CD4-positive, CD25-positive, alpha-beta regulatory T cell (primary cell): ENCODE results near the gene CERS2. TPM values are rescaled to one million over a fixed set of nuclear protein-coding genes. Genes with fewer than 3 reads are reported as not detected.
A peak's percentile ranks its signal among the peaks of the same experiment; 100 is the strongest.
"Not testable (repeated sequence)": the region's sequence is repeated elsewhere in the genome, so short reads cannot be mapped to it uniquely, and the experiment has no call there.

ENCODE experiments used
- ATAC-seq, 2 donors: fragments of 150-1000 bp; cut with Tn5 transposase; one replicate each; pipeline ENCODE4 v1.10.0; 2021; ENCODE audit warnings: low read depth in 2 of 2, moderate number of reproducible peaks in 2 of 2, moderate library complexity in 1 of 2
- DNase-seq, 3 donors: peaks; one replicate each; pipeline versions ENCODE4 v3.0.0 to v3.0.0-alpha.2; 2012 to 2022; ENCODE audit warnings: mixed read lengths in 1 of 3
- H3K27ac ChIP-seq: one replicate; pipeline ENCODE4 v1.7.0; 2013; ENCODE audit warnings: mild to moderate bottlenecking, low read length; ENCODE audit not compliant: insufficient read depth, poor library complexity, severe bottlenecking
- H3K27me3 ChIP-seq: one replicate; pipeline ENCODE4 v1.7.0; 2013; ENCODE audit warnings: low read length; ENCODE audit not compliant: control insufficient read depth, insufficient read depth
- H3K36me3 ChIP-seq: one replicate; pipeline ENCODE4 v1.7.0; 2013; ENCODE audit warnings: mild to moderate bottlenecking, low read length, moderate library complexity; ENCODE audit not compliant: control insufficient read depth, insufficient read depth
- H3K4me1 ChIP-seq: 2 replicates; pipeline ENCODE4 v1.7.0; 2013; ENCODE audit warnings: mild to moderate bottlenecking, low read length; ENCODE audit not compliant: insufficient read depth, control insufficient read depth, poor library complexity, severe bottlenecking
- H3K4me3 ChIP-seq: one replicate; pipeline ENCODE4 v1.7.0; 2013; ENCODE audit warnings: low read depth, mild to moderate bottlenecking, low read length, moderate library complexity
- H3K9me3 ChIP-seq, 2 experiments: 1 replicate in 1 of 2; 2 replicates in 1 of 2; pipeline ENCODE4 v1.7.0; 2013; ENCODE audit warnings: low read length in 2 of 2, mild to moderate bottlenecking in 1 of 2, moderate library complexity in 1 of 2; ENCODE audit not compliant: control insufficient read depth in 2 of 2
- H3K27ac Mint-ChIP-seq, 3 donors: one replicate each; pipeline ENCODE4 v1.8.0; 2020 to 2022; ENCODE audit warnings: mild to moderate bottlenecking in 3 of 3, mixed read lengths in 3 of 3, moderate library complexity in 2 of 3
- H3K27me3 Mint-ChIP-seq: one replicate; pipeline ENCODE4 v1.8.0; 2022; ENCODE audit warnings: mild to moderate bottlenecking, mixed read lengths
- H3K36me3 Mint-ChIP-seq: one replicate; pipeline ENCODE4 v1.8.0; 2020; ENCODE audit warnings: mixed read lengths
- H3K4me1 Mint-ChIP-seq, 4 donors: one replicate each; pipeline ENCODE4 v1.8.0; 2020 to 2022; ENCODE audit warnings: mixed read lengths in 4 of 4, mild to moderate bottlenecking in 1 of 4
- H3K4me3 Mint-ChIP-seq, 4 donors: one replicate each; pipeline ENCODE4 v1.8.0; 2020 to 2022; ENCODE audit warnings: mild to moderate bottlenecking in 4 of 4, mixed read lengths in 4 of 4, moderate library complexity in 3 of 4
- H3K9me3 Mint-ChIP-seq, 7 donors: one replicate each; pipeline ENCODE4 v1.8.0; 2020 to 2022; ENCODE audit warnings: mixed read lengths in 7 of 7, mild to moderate bottlenecking in 3 of 7, moderate library complexity in 2 of 7
- polyA plus RNA-seq, 4 donors: library from polyadenylated mRNA; unstranded; fragments of 300-500 nt; fragmentation: Illumina TruSeq; gene quantifications; one replicate each; pipeline ENCODE4 v1.2.3, GENCODE V29; 2021
- total RNA-seq: library from RNA; stranded (reverse); gene quantifications from one replicate; pipeline ENCODE4 v1.2.3, GENCODE V29; 2022

Gene CERS2
- total and polyA plus RNA-seq, 5 donors from 2014 or later = 99.1 to 201 (median 185) TPM

GRCh38 chr1:150931773-150932172 is 42.9 kb downstream of the CERS2 start:
- H3K27ac Mint-ChIP-seq = no peak overlapping the region
- H3K27me3 Mint-ChIP-seq = no peaks in the 10 kb centered on the region
- H3K27ac ChIP-seq = no peak overlapping the region
- H3K4me3 Mint-ChIP-seq = peak overlapping the region in 2 of 4 donors; percentile 10 to 79
- DNase-seq (peak in 2 of 3 donors; percentile 36 to 40), ATAC-seq (no peak)
- peaks cover 2 to 11% (median 4%) of the 10 kb centered on the region in 7 donors for H3K9me3 Mint-ChIP-seq
- H3K36me3 Mint-ChIP-seq = peaks cover 55% of the 10 kb centered on the region
- H3K36me3 ChIP-seq = peaks cover 62% of the 10 kb centered on the region
- peaks cover 10% of the 10 kb centered on the region for H3K4me1 ChIP-seq
- peaks cover 4 to 7% of the 10 kb centered on the region in 2 experiments for H3K9me3 ChIP-seq
- H3K27me3 ChIP-seq = no peaks in the 10 kb centered on the region
- peaks cover 23 to 27% (median 26%) of the 10 kb centered on the region in 4 donors for H3K4me1 Mint-ChIP-seq
- H3K4me3 ChIP-seq = no peak overlapping the region

- H3K9me3 ChIP-seq, H3K27ac ChIP-seq, H3K4me3 Mint-ChIP-seq, H3K27me3 ChIP-seq, ATAC-seq, H3K27ac Mint-ChIP-seq, H3K27me3 Mint-ChIP-seq, H3K4me3 ChIP-seq, DNase-seq: not testable (repeated sequence)
- peaks cover 46% of the 10 kb centered on the region for H3K36me3 ChIP-seq
- H3K9me3 Mint-ChIP-seq = peaks cover 0 to 11% (median 4%) of the 10 kb centered on the region in 7 donors
- H3K4me1 ChIP-seq = peaks cover 17% of the 10 kb centered on the region
- peaks cover 15 to 28% (median 22%) of the 10 kb centered on the region in 4 donors for H3K4me1 Mint-ChIP-seq
- H3K36me3 Mint-ChIP-seq = peaks cover 42% of the 10 kb centered on the region
These were observed 45.9 kb downstream of the CERS2 start for GRCh38 chr1:150928775-150929174.

- H3K36me3 ChIP-seq = peaks cover 45% of the 10 kb centered on the region
- Mint-ChIP-seq H3K27ac (no peak overlapping the region), H3K36me3 (peaks cover 42% of the 10 kb centered on the region), H3K27me3 (no peaks in the 10 kb centered on the region), H3K9me3 (peaks cover 0 to 11% (median 4%) of the 10 kb centered on the region in 7 donors), H3K4me3 (peak overlapping the region; percentile 66 to 99 (median 79)), H3K4me1 (peaks cover 15 to 28% (median 22%) of the 10 kb centered on the region in 4 donors)
- no peak overlapping the region for H3K27ac ChIP-seq
- DNase-seq (no peak), ATAC-seq (no peak)
- peaks cover 17% of the 10 kb centered on the region for H3K4me1 ChIP-seq
- no peak overlapping the region for H3K4me3 ChIP-seq
- no peaks in the 10 kb centered on the region for H3K27me3 ChIP-seq
- H3K9me3 ChIP-seq = peaks cover 4 to 7% of the 10 kb centered on the region in 2 experiments
These were observed 46.3 kb downstream of the CERS2 start for GRCh38 chr1:150928286-150928685.

- ATAC-seq (no peak), DNase-seq (no peak)
- peaks cover 4 to 7% of the 10 kb centered on the region in 2 experiments for H3K9me3 ChIP-seq
- Mint-ChIP-seq H3K4me1 (peaks cover 16 to 31% (median 25%) of the 10 kb centered on the region in 4 donors), H3K27me3 (no peaks in the 10 kb centered on the region), H3K9me3 (peaks cover 0 to 10% (median 4%) of the 10 kb centered on the region in 7 donors), H3K36me3 (peaks cover 40% of the 10 kb centered on the region), H3K27ac (peak overlapping the region in 2 of 3 donors; percentile 21 to 95), H3K4me3 (peak overlapping the region; percentile 74 to 99 (median 95))
- H3K27ac ChIP-seq = no peak overlapping the region
- peak overlapping the region; percentile 92 for H3K4me3 ChIP-seq
- no peaks in the 10 kb centered on the region for H3K27me3 ChIP-seq
- peaks cover 19% of the 10 kb centered on the region for H3K4me1 ChIP-seq
- H3K36me3 ChIP-seq = peaks cover 39% of the 10 kb centered on the region
These were observed 47.0 kb downstream of the CERS2 start for GRCh38 chr1:150927624-150928023.

GRCh38 chr1:150926097-150926741 is 48.4 kb downstream of the CERS2 start, which contains the start of gene SETDB1:
SETDB1 (plus strand) TSS chr1:150926363; CDS start chr1:150927715, 1,352 bp downstream.
- Mint-ChIP-seq H3K27me3 (no peaks in the 10 kb centered on the region), H3K4me1 (peaks cover 20 to 37% (median 30%) of the 10 kb centered on the region in 4 donors), H3K4me3 (peak within 1 kb of the TSS; percentile 95 to 99 (median 96)), H3K9me3 (peaks cover 0 to 4% (median 0%) of the 10 kb centered on the region in 7 donors), H3K36me3 (peaks cover 28% of the 10 kb centered on the region), H3K27ac (peak within 1 kb of the TSS; percentile 95 to 97 (median 95))
- DNase-seq (peak; percentile 86 to 98 (median 90)), ATAC-seq (peak; percentile 96)
- Histone ChIP-seq H3K27me3 (no peaks in the 10 kb centered on the region), H3K9me3 (peaks cover 0 to 4% of the 10 kb centered on the region in 2 experiments), H3K4me1 (peaks cover 23% of the 10 kb centered on the region), H3K4me3 (peak within 1 kb of the TSS; percentile 92), H3K36me3 (peaks cover 27% of the 10 kb centered on the region), H3K27ac (peak within 1 kb of the TSS; percentile 86)

- no peaks in the 10 kb centered on the region for H3K27me3 ChIP-seq
- no peak for ATAC-seq
- H3K9me3 ChIP-seq = no peaks in the 10 kb centered on the region
- peak overlapping the region; percentile 92 for H3K4me3 ChIP-seq
- H3K4me1 Mint-ChIP-seq = peaks cover 20 to 37% (median 29%) of the 10 kb centered on the region in 4 donors
- H3K27ac Mint-ChIP-seq = peak overlapping the region in 1 of 3 donors; percentile 84
- peaks cover 21% of the 10 kb centered on the region for H3K36me3 Mint-ChIP-seq
- DNase-seq = peak in 1 of 3 donors; percentile 24
- no peaks in the 10 kb centered on the region for H3K27me3 Mint-ChIP-seq
- H3K36me3 ChIP-seq = peaks cover 17% of the 10 kb centered on the region
- peaks cover 0 to 4% (median 0%) of the 10 kb centered on the region in 7 donors for H3K9me3 Mint-ChIP-seq
- H3K27ac ChIP-seq = no peak overlapping the region
- H3K4me1 ChIP-seq = peaks cover 23% of the 10 kb centered on the region
- H3K4me3 Mint-ChIP-seq = peak overlapping the region; percentile 95 to 99 (median 96)
These were observed 49.6 kb downstream of the CERS2 start for GRCh38 chr1:150925080-150925479.

- Mint-ChIP-seq H3K4me3 (peak overlapping the region in 3 of 4 donors; percentile 12 to 69 (median 48)), H3K27ac (peak overlapping the region in 2 of 3 donors; percentile 52 to 82), H3K27me3 (no peaks in the 10 kb centered on the region), H3K36me3 (peaks cover 4% of the 10 kb centered on the region), H3K4me1 (peaks cover 10 to 28% (median 20%) of the 10 kb centered on the region in 4 donors), H3K9me3 (peaks cover 0 to 2% (median 0%) of the 10 kb centered on the region in 7 donors)
- Histone ChIP-seq H3K27me3 (no peaks in the 10 kb centered on the region), H3K4me1 (peaks cover 21% of the 10 kb centered on the region), H3K9me3 (no peaks in the 10 kb centered on the region), H3K36me3 (no peaks in the 10 kb centered on the region), H3K4me3 (no peak overlapping the region), H3K27ac (no peak overlapping the region)
- peak; percentile 54 to 88 (median 74) for DNase-seq
- peak; percentile 54 for ATAC-seq
These were observed 52.1 kb downstream of the CERS2 start for GRCh38 chr1:150922519-150922975.
